ENCODE data around the gene SPIRE2. TPM values are rescaled to one million over a fixed set of nuclear protein-coding genes. Genes with fewer than 3 reads are reported as not detected.

SPIRE2 gene
- total and polyA plus RNA-seq, 2 donors (not counting 1 experiment from before 2014, with no cell fraction given): 0.98 to 2.0 TPM

DNA sequence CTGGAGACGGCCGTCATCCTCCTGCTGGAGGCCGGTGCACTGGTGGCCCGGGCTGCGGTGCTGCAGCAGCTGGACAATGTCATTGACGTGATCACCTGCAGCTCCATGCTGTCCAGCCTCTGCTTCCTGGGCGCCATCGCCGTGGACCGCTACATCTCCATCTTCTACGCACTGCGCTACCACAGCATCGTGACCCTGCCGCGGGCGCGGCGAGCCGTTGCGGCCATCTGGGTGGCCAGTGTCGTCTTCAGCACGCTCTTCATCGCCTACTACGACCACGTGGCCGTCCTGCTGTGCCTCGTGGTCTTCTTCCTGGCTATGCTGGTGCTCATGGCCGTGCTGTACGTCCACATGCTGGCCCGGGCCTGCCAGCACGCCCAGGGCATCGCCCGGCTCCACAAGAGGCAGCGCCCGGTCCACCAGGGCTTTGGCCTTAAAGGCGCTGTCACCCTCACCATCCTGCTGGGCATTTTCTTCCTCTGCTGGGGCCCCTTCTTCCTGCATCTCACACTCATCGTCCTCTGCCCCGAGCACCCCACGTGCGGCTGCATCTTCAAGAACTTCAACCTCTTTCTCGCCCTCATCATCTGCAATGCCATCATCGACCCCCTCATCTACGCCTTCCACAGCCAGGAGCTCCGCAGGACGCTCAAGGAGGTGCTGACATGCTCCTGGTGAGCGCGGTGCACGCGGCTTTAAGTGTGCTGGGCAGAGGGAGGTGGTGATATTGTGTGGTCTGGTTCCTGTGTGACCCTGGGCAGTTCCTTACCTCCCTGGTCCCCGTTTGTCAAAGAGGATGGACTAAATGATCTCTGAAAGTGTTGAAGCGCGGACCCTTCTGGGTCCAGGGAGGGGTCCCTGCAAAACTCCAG, 91.5 kb downstream of the SPIRE2 start:
- peak overlapping the region; percentile 59 for H3K4me3 Mint-ChIP-seq
- Histone ChIP-seq H3K79me2 (ENCODE audit: control insufficient read depth, insufficient read depth, low read length) (no peaks in the 10 kb centered on the region), H3K4me1 (ENCODE audit: control insufficient read depth in 2 of 2, insufficient read depth in 2 of 2, low read length in 2 of 2) (peaks cover 53 to 56% of the 10 kb centered on the region in 2 donors), H3K36me3 (replicated peaks in 1 of 2; ENCODE audit: control extremely low read depth in 1 of 2, control insufficient read depth in 1 of 2, extremely low read depth in 1 of 2, insufficient read depth in 2 of 2, low read length in 1 of 2) (no peaks in the 10 kb centered on the region), H3K4me2 (replicated peaks; ENCODE audit: low read depth, low read length, poor library complexity, severe bottlenecking) (no peak overlapping the region), H4K20me1 (ENCODE audit: control insufficient read depth, insufficient read depth, low read length, poor library complexity, severe bottlenecking) (peaks cover 14% of the 10 kb centered on the region), H3K9ac (ENCODE audit: low read length) (no peak overlapping the region), H3K27me3 (replicated peaks in 1 of 4; ENCODE audit: control extremely low read depth in 1 of 4, control insufficient read depth in 3 of 4, insufficient read depth in 4 of 4, low read length in 3 of 4) (peaks cover 0 to 59% (median 29%) of the 10 kb centered on the region in 4 experiments), H3K9me3 (ENCODE audit: control extremely low read depth in 1 of 3, control insufficient read depth in 2 of 3, insufficient read depth in 1 of 3, low read length in 2 of 3) (peaks cover 0 to 32% (median 0%) of the 10 kb centered on the region in 3 donors), H3K27ac (ENCODE audit: low read length in 2 of 2) (no peak overlapping the region), H3K4me3 (ENCODE audit: control extremely low read depth in 1 of 5, extremely low read depth in 1 of 5, insufficient read depth in 1 of 5, low read depth in 2 of 5, low read length in 4 of 5) (no peak overlapping the region), H2AFZ (ENCODE audit: insufficient read depth, low read depth, low read length, poor library complexity, severe bottlenecking) (no peak overlapping the region)
- no peak for TF ChIP-seq EZH2 (IDR thresholded peaks at IDR 0.05; ENCODE audit: borderline replicate concordance, insufficient read depth, low read depth, low read length, poor library complexity, severe bottlenecking)
- TF ChIP-seq, protein P1, sequence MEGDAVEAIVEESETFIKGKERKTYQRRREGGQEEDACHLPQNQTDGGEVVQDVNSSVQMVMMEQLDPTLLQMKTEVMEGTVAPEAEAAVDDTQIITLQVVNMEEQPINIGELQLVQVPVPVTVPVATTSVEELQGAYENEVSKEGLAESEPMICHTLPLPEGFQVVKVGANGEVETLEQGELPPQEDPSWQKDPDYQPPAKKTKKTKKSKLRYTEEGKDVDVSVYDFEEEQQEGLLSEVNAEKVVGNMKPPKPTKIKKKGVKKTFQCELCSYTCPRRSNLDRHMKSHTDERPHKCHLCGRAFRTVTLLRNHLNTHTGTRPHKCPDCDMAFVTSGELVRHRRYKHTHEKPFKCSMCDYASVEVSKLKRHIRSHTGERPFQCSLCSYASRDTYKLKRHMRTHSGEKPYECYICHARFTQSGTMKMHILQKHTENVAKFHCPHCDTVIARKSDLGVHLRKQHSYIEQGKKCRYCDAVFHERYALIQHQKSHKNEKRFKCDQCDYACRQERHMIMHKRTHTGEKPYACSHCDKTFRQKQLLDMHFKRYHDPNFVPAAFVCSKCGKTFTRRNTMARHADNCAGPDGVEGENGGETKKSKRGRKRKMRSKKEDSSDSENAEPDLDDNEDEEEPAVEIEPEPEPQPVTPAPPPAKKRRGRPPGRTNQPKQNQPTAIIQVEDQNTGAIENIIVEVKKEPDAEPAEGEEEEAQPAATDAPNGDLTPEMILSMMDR (IDR thresholded peaks at IDR 0.05): no peak
- H3K27me3 Mint-ChIP-seq: peaks cover 27% of the 10 kb centered on the region
- H3K4me1 Mint-ChIP-seq: peaks cover 42% of the 10 kb centered on the region
- POLR2A ChIA-PET: interaction anchor here (1.4 kb wide), 1 partner anchor 9 kb away, joined by 5 read pairs; no protein-coding TSS in a partner anchor
- no peak for ATAC-seq (ENCODE audit: low read depth)
- peak overlapping the region; percentile 32 for H3K27ac Mint-ChIP-seq
- 91% methylated on average over 50 of the region's 52 CpGs for WGBS (ENCODE audit: insufficient coverage)
- CTCF ChIA-PET: interaction anchor here (0.9 to 1.2 kb wide), 2 partner anchors 10 to 31 kb away, joined by 3 read pairs; no protein-coding TSS in a partner anchor
- no peaks in the 10 kb centered on the region for H3K9me3 Mint-ChIP-seq (ENCODE audit: insufficient read depth)
- intact Hi-C loops (cut with micrococcal nuclease): loop anchor here (2.0 to 10.0 kb wide), 3 partner anchors 33 to 95 kb away; partner anchors contain the start of gene DBNDD1
- no peak for DNase-seq

- no peak for DNase-seq
- H3K4me3 ChIP-seq (ENCODE audit: control extremely low read depth in 1 of 5, extremely low read depth in 1 of 5, insufficient read depth in 1 of 5, low read depth in 2 of 5, low read length in 4 of 5): no peak overlapping the region
- intact Hi-C loops (cut with micrococcal nuclease): loop anchor here (10.0 kb wide), 1 partner anchor 94 kb away; the partner anchor contains the start of gene DBNDD1
- WGBS (ENCODE audit: insufficient coverage): 16% methylated on average over 4 of the region's 6 CpGs
- Mint-ChIP-seq H3K27ac (no peak overlapping the region), H3K9me3 (ENCODE audit: insufficient read depth) (no peaks in the 10 kb centered on the region), H3K4me1 (peaks cover 50% of the 10 kb centered on the region), H3K27me3 (peaks cover 27% of the 10 kb centered on the region), H3K4me3 (no peak overlapping the region)
- H3K27me3 ChIP-seq (replicated peaks in 1 of 4; ENCODE audit: control extremely low read depth in 1 of 4, control insufficient read depth in 3 of 4, insufficient read depth in 4 of 4, low read length in 3 of 4): peaks cover 0 to 69% (median 34%) of the 10 kb centered on the region in 4 experiments
- no peaks in the 10 kb centered on the region for H3K79me2 ChIP-seq (ENCODE audit: control insufficient read depth, insufficient read depth, low read length)
- CTCF ChIA-PET: no interaction called here
- POLR2A ChIA-PET: no interaction called here
- no peaks in the 10 kb centered on the region for H3K36me3 ChIP-seq (replicated peaks in 1 of 2; ENCODE audit: control extremely low read depth in 1 of 2, control insufficient read depth in 1 of 2, extremely low read depth in 1 of 2, insufficient read depth in 2 of 2, low read length in 1 of 2)
- no peak overlapping the region for H3K4me2 ChIP-seq (replicated peaks; ENCODE audit: low read depth, low read length, poor library complexity, severe bottlenecking)
- peaks cover 0 to 41% (median 0%) of the 10 kb centered on the region in 3 donors for H3K9me3 ChIP-seq (ENCODE audit: control extremely low read depth in 1 of 3, control insufficient read depth in 2 of 3, insufficient read depth in 1 of 3, low read length in 2 of 3)
- H4K20me1 ChIP-seq (ENCODE audit: control insufficient read depth, insufficient read depth, low read length, poor library complexity, severe bottlenecking): peaks cover 24% of the 10 kb centered on the region
- H3K27ac ChIP-seq (ENCODE audit: low read length in 2 of 2): no peak overlapping the region
- H3K4me1 ChIP-seq (ENCODE audit: control insufficient read depth in 2 of 2, insufficient read depth in 2 of 2, low read length in 2 of 2): peaks cover 63% of the 10 kb centered on the region in 2 donors
- no peak for TF ChIP-seq EZH2 (IDR thresholded peaks at IDR 0.05; ENCODE audit: borderline replicate concordance, insufficient read depth, low read depth, low read length, poor library complexity, severe bottlenecking)
- TF ChIP-seq, protein P1 (IDR thresholded peaks at IDR 0.05): no peak
- H2AFZ ChIP-seq (ENCODE audit: insufficient read depth, low read depth, low read length, poor library complexity, severe bottlenecking): no peak overlapping the region
- H3K9ac ChIP-seq (ENCODE audit: low read length): no peak overlapping the region
- no peak for ATAC-seq (ENCODE audit: low read depth)
Measured at GRCh38 chr16:89920723-89921122, 92.4 kb downstream of the SPIRE2 start.
